HEK293T (cell line): ENCODE data around the gene HGD.

Source experiments
- ELF4 ChIP-seq: fragments of 450-650 bp; IDR thresholded peaks from 2 replicates; pipeline ENCODE4 v1.6.1; 2017; ENCODE audit warnings: antibody characterized with exemption
- SUZ12 ChIP-seq: fragments of 450-650 bp; IDR thresholded peaks from 2 replicates; pipeline ENCODE4 v1.6.1; 2016; ENCODE audit warnings: mild to moderate bottlenecking

DNA sequence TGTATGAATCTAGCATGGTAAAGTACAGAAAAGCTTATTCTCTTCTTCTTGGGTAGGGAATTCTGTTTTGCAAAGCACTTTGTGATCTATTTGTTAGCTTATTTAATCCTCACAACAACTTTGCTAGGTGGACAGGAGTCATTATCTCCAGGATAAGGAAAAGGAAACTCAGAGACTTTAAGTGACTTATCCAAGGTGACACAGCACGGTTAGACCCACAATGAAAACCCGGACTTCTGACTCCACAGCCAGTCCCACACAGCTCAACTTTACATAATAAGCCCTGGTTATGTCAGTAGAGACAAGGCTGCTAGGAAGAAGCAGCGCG, 86.3 kb downstream of the HGD start:
- TF ChIP-seq SUZ12 (no peak), ELF4 (no peak)
